ENCODE measurements around the gene OR51V1.

The OR51V1 gene

DNA sequence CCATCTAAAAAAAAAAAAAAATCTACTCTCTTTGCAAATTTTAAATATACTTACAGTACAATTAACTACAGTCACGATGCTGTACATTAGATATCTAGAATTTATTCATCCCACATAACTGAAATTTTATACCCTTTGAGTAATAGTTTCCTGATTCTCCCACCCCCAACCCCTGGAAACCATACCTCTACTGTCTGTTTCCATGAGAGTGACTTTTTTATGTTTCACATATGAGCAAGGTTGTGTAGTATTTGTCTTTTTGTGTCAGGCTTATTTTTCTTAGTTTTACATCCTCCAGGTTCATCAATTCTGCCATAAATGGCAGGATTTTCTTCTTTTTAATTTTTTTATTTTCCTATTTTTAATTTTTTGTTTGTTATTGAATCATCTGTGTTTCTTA, 23.2 kb upstream of the OR51V1 start:
- TF ChIP-seq GATA3 (IDR thresholded peaks at IDR 0.05; ENCODE audit: low read depth, low read length) (no peak), GATA2 (IDR thresholded peaks at IDR 0.05; ENCODE audit: low read depth, low read length) (no peak)

- TF ChIP-seq GATA2 (IDR thresholded peaks at IDR 0.05; ENCODE audit: low read depth, low read length) (no peak), GATA3 (IDR thresholded peaks at IDR 0.05; ENCODE audit: low read depth, low read length) (no peak)
Observed at GRCh38 chr11:5223146-5223545, 22.7 kb upstream of the OR51V1 start.

DNA sequence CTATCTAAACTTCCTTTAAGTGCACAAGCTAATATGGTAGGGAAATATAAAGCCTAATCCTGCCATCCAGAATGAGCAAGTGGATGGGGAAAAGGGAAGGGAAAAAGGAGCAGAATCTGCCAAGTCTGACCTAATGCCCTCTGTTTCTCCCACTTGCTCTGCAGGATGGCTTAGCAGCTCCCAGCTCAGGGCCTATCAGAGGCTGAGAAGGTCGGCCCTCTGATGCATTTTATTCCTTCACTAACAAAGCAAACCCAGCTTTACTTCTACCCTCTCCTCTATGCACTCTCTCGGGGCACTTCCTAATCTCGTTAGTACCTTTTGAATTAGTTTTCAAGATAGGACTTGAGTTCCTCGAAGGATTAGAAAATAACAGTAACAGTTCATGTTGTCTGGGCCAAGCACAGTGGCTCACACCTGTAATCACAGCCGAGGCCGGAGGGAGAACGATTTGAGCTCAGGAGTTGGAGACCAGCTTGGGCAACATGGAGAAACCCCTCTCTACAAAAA, 9.9 kb upstream of the OR51V1 start:
- no peak for TF ChIP-seq GATA2 (IDR thresholded peaks at IDR 0.05; ENCODE audit: low read depth, low read length)
- no peak for TF ChIP-seq GATA3 (IDR thresholded peaks at IDR 0.05; ENCODE audit: low read depth, low read length)

DNA sequence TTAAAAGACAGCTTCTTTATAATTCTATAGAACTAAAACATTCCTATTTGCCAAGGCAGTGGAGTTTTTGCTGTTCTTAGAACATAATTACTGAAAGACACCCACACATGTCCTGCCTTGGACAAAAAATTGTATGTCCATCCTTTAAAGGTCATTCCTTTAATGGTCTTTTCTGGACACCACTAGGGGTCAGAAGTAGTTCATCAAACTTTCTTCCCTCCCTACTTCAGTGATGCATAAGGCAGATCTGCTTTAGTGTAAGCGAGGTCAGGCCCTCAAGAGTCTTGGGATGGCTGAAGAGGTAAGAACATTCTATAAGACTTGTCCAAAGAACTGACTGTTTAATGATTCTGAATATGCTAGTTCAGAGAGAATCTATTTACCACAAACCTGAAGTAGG, 4.3 kb upstream of the OR51V1 start:
- TF ChIP-seq GATA2 (IDR thresholded peaks at IDR 0.05; ENCODE audit: low read depth, low read length) (no peak), GATA3 (IDR thresholded peaks at IDR 0.05; ENCODE audit: low read depth, low read length) (no peak)

DNA sequence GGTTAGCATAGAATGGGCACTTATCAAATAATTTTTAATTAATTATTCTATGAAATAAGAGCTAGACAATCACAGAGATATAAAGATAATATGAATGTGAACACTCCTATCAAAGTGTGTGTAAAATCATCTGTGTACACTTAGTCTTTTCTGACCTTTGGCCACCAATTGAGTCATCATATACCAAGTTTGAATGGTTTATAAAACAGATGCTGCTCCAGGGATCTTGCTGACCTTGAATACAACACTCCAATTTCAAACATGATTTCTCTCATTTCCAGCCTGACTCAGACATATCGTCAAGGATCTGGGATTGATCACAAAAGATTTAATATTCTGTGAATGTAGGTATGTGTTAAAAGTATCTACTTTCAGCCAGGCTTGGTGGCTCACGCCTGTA, 2.9 kb upstream of the OR51V1 start:
- TF ChIP-seq GATA3 (IDR thresholded peaks at IDR 0.05; ENCODE audit: low read depth, low read length) (no peak), GATA2 (IDR thresholded peaks at IDR 0.05; ENCODE audit: low read depth, low read length) (no peak)

DNA sequence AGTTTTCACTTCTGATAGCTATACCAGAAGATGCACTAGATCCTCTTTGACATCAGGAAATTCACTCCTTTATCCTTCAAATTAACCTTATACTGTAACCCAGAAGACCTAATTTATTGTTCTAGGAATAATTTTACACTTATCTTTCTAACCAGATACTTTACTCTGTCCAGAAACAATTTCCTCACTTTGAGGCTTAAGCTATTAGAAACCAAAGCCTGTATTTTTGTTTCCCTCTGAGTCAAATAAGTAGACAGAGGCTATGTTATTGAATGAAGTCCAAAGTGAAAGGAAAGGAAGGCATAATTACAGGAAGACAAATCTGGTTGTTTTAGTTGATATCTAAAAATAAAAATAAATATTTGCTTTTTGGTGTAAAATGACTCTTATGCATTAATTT, 2.2 kb downstream of the OR51V1 start:
- TF ChIP-seq GATA2 (IDR thresholded peaks at IDR 0.05; ENCODE audit: low read depth, low read length): no peak
- TF ChIP-seq GATA3 (IDR thresholded peaks at IDR 0.05; ENCODE audit: low read depth, low read length): no peak

DNA sequence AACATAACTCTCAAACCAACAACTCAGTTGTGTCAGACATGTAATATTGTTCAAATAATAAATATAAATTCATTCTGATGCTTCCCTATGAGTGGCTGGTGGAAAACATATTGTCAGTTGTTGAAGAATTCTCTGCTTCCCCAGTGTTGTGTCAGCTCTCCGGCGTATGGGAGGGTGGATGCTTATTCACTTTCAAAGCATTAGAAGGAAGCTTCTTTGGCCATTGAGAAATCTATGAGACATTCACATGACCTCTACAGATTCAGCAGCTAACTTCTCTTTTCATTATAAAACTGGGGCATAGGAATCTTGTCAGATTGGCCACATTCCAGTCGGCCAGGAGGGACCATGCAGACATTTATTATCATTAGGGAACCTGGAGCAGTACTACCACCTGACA, 2.9 kb downstream of the OR51V1 start:
- no peak for TF ChIP-seq GATA2 (IDR thresholded peaks at IDR 0.05; ENCODE audit: low read depth, low read length)
- no peak for TF ChIP-seq GATA3 (IDR thresholded peaks at IDR 0.05; ENCODE audit: low read depth, low read length)

- TF ChIP-seq GATA2 (IDR thresholded peaks at IDR 0.05; ENCODE audit: low read depth, low read length) (no peak), GATA3 (IDR thresholded peaks at IDR 0.05; ENCODE audit: low read depth, low read length) (no peak)
Observed at GRCh38 chr11:5196731-5197130, 3.8 kb downstream of the OR51V1 start.

DNA sequence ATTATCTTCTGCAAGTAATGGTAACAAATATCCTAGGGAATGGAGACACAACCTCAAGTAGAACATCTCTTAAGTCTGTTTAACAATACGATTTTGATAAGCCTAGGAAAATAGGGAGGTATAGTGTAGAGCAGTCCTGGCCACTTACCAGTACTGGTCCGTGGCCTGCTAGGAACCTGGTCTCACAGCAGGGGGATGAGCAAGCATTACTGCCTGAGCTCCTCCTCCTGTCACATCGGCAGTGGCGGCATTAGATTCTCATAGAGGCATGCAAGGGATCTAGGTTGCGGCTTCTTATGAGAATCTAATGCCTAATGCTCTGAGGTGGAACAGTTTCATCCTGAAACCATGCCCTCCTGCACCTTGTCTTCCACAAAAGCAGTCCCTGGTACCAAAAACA, 4.4 kb downstream of the OR51V1 start:
- no peak for TF ChIP-seq GATA2 (IDR thresholded peaks at IDR 0.05; ENCODE audit: low read depth, low read length)
- TF ChIP-seq GATA3 (IDR thresholded peaks at IDR 0.05; ENCODE audit: low read depth, low read length): no peak

GRCh38 chr11:5192738-5193137, 7.7 kb downstream of the OR51V1 start:
- no peak for TF ChIP-seq GATA2 (IDR thresholded peaks at IDR 0.05; ENCODE audit: low read depth, low read length)
- no peak for TF ChIP-seq GATA3 (IDR thresholded peaks at IDR 0.05; ENCODE audit: low read depth, low read length)

DNA sequence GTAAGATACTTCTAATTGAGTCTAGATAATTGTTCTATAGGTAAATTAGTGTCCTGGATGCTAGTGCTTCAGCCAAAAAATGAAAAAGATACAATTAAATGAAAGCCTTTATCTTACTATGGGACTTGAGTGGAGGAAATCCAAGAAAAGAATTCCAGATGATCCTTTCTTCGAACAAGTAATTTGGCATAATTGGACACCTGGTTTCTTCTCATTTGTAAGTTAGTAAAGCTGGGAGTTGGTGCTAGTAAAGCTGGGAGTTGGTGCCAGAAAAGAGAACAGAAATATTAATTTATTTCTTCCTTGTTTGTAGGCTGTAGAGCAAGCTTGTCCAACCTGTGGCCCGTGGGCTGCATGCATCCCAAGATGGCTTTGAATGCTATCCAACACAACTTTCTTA, 12.3 kb downstream of the OR51V1 start:
- no peak for TF ChIP-seq GATA2 (IDR thresholded peaks at IDR 0.05; ENCODE audit: low read depth, low read length)
- TF ChIP-seq GATA3 (IDR thresholded peaks at IDR 0.05; ENCODE audit: low read depth, low read length): no peak

- TF ChIP-seq GATA2 (IDR thresholded peaks at IDR 0.05; ENCODE audit: low read depth, low read length): no peak
- TF ChIP-seq GATA3 (IDR thresholded peaks at IDR 0.05; ENCODE audit: low read depth, low read length): no peak
Observed at GRCh38 chr11:5178046-5178837, 22.2 kb downstream of the OR51V1 start.

DNA sequence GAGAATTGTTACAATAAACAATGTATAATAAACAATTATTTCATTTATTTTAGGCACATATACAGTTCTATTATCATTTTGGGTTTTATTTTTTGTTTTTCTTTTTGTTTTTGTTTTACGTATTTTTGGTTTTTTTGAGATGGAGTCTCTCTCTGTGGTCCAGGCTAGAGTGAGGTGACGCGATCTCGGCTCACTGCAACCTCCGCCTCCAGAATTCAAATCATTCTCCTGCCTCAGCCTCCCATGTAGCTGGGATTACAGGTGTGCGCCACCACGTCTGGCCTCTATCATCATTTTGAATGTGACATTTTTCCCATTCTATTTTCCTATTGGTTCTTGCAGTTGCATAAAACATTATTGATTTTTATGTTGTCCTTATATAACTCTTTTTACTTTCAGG, 25.5 kb downstream of the OR51V1 start:
- no peak for TF ChIP-seq GATA3 (IDR thresholded peaks at IDR 0.05; ENCODE audit: low read depth, low read length)
- no peak for TF ChIP-seq GATA2 (IDR thresholded peaks at IDR 0.05; ENCODE audit: low read depth, low read length)

GRCh38 chr11:5171856-5172255, 28.6 kb downstream of the OR51V1 start:
- TF ChIP-seq GATA3 (IDR thresholded peaks at IDR 0.05; ENCODE audit: low read depth, low read length) (no peak), GATA2 (IDR thresholded peaks at IDR 0.05; ENCODE audit: low read depth, low read length) (no peak)

DNA sequence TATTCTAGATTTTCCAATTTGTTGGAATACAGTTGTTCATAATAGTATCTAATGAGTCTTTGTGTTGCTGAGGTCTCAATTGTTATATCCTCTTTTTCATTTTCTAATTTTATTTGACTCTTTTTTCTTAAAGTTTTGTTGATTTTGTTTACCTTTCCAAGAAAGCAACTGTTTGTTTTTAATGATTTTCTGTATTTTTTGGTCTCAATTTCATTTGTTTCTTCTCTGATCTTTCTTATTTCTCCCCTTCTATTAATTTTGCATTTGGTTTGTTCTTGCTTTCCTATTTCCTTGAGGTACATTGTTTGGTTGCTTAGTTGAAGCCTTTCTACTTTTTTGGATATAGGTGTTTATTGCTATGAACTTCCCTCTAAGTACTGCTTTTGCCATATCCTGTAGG, 40.7 kb downstream of the OR51V1 start:
- no peak for TF ChIP-seq GATA3 (IDR thresholded peaks at IDR 0.05; ENCODE audit: low read depth, low read length)
